ENCODE measurements around the gene KCND2. TPM values are rescaled to one million over a fixed set of nuclear protein-coding genes. Genes with fewer than 3 reads are reported as not detected.

Gene KCND2
- total and polyA plus RNA-seq, 2 of the 8 experiments (the other 6 are each of a cell fraction or from before 2014, with no cell fraction given): 4.6 to 7.7 TPM

DNA sequence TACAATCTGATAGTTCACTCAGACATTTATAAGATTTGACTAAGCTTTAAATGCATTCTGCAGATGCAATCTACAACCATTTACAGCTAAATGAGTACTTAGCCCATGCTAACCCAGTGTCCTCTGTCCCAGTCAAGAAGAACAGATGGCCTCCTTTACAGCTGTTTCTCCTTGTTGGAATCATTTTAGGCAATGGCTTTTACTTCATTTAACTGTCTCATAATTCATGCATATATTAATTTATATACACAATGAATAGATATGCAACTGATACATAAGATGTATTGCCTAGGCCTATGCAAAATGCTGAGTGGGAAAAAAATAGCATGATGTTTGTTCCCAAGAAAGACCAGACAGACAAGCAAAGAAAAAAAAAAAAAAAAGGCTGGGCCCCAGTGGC is 502.8 kb downstream of the KCND2 start:
- Histone ChIP-seq H3K9ac (replicated peaks in 1 of 4; ENCODE audit: extremely low read depth in 1 of 4, low read depth in 3 of 4, low read length in 3 of 4) (no peak overlapping the region), H3K4ac (replicated peaks; ENCODE audit: insufficient read length, low read depth, low read length) (no peak overlapping the region), H2BK15ac (ENCODE audit: low read length) (no peak overlapping the region), H3K27me3 (replicated peaks in 1 of 4; ENCODE audit: control insufficient read depth in 3 of 4, extremely low read depth in 1 of 4, insufficient read depth in 3 of 4, low read length in 3 of 4) (no peaks in the 10 kb centered on the region), H2BK12ac (ENCODE audit: low read depth, low read length) (no peak overlapping the region), H3K4me2 (ENCODE audit: insufficient read depth in 1 of 2, low read depth in 2 of 2, low read length in 2 of 2) (no peak overlapping the region), H3K56ac (replicated peaks; ENCODE audit: insufficient read length, low read depth, low read length) (no peak overlapping the region), H4K5ac (ENCODE audit: insufficient read length, low read depth, low read length) (no peak overlapping the region), H3K4me3 (ENCODE audit: extremely low read depth in 1 of 4, insufficient read depth in 2 of 4, low read depth in 3 of 4, low read length in 4 of 4) (no peak overlapping the region), H2AFZ (ENCODE audit: low read length) (no peak overlapping the region), H3K36me3 (ENCODE audit: control insufficient read depth in 2 of 4, insufficient read depth in 4 of 4, low read length in 3 of 4) (no peaks in the 10 kb centered on the region), H2AK5ac (ENCODE audit: low read depth, low read length) (no peak overlapping the region), H4K8ac (ENCODE audit: extremely low read depth, insufficient read depth, low read length) (no peak overlapping the region), H3K79me2 (ENCODE audit: control insufficient read depth in 1 of 2, insufficient read depth in 2 of 2, low read length in 2 of 2) (no peaks in the 10 kb centered on the region), H2BK20ac (ENCODE audit: low read length) (no peak overlapping the region), H4K91ac (replicated peaks; ENCODE audit: insufficient read length, low read length) (no peak overlapping the region), H2BK5ac (ENCODE audit: low read depth, low read length) (0 out of 2 replicates have a peak overlapping the region, but pooled peaks have one; percentile 60), H3K4me1 (replicated peaks in 1 of 4; ENCODE audit: control insufficient read depth in 3 of 4, insufficient read depth in 4 of 4, low read length in 3 of 4) (no peaks in the 10 kb centered on the region; a peak in 1 of 7 replicates), H2BK120ac (replicated peaks; ENCODE audit: low read depth, low read length) (no peak overlapping the region), H4K20me1 (replicated peaks in 1 of 2; ENCODE audit: control insufficient read depth in 1 of 2, insufficient read depth in 2 of 2, low read length in 2 of 2) (no peaks in the 10 kb centered on the region), H3K23ac (ENCODE audit: insufficient read length) (no peak overlapping the region), H3K18ac (ENCODE audit: extremely low read depth, low read length) (no peak overlapping the region), H3K9me3 (ENCODE audit: insufficient read depth in 2 of 2, low read depth in 1 of 2, low read length in 1 of 2) (no peaks in the 10 kb centered on the region), H3K27ac (ENCODE audit: low read depth, low read length) (no peak overlapping the region), H3K23me2 (ENCODE audit: low read depth, low read length) (no peaks in the 10 kb centered on the region; the same call in 1 of the 2 replicates), H3K79me1 (ENCODE audit: low read depth, low read length) (no peaks in the 10 kb centered on the region), H3K14ac (ENCODE audit: insufficient read length) (no peak overlapping the region)
- no peak for TF ChIP-seq POLR2A (IDR thresholded peaks at IDR 0.05; ENCODE audit: control extremely low read depth in 1 of 2, low read depth in 2 of 2, low read length in 2 of 2)
- TF ChIP-seq KDM4A (IDR thresholded peaks at IDR 0.05; ENCODE audit: low read depth, low read length, severe bottlenecking): no peak
- TF ChIP-seq CHD2 (IDR thresholded peaks at IDR 0.05; ENCODE audit: low read length): no peak
- no peak for TF ChIP-seq GTF2F1 (IDR thresholded peaks at IDR 0.05; ENCODE audit: borderline replicate concordance, low read depth, low read length)
- FAIRE-seq (no peak), DNase-seq (ENCODE audit: low read depth in 1 of 2, low spot score in 2 of 2) (no peak)
- ChIA-PET POLR2A (ENCODE audit: partially characterized antibody) (interaction anchor here (1.4 kb wide), 1 partner anchor 33 kb away, joined by 4 read pairs; no protein-coding TSS in a partner anchor), CTCF (ENCODE audit: partially characterized antibody) (interaction anchor here (0.9 to 1.2 kb wide), 6 partner anchors 9 to 32 kb away, joined by 3 to 7 read pairs (median 4); no protein-coding TSS in a partner anchor)
